Stomach (tissue), 9 donors: ENCODE data around the gene POLL. TPM values are rescaled to one million over a fixed set of nuclear protein-coding genes. Genes with fewer than 3 reads are reported as not detected.

Experiments
- DNase-seq, 2 donors: peaks; one replicate each; pipeline versions ENCODE4 v3.0.0 to v3.0.0-alpha.2; 2013 to 2019
- H3K27ac ChIP-seq, 5 donors: fragments of 200-600 bp in 4 of 5; sonication (generic) in 4 of 5; one replicate each; pipeline ENCODE4 v1.5.1; 2013 to 2019; ENCODE audit warnings: mild to moderate bottlenecking in 1 of 5, moderate library complexity in 1 of 5
- H3K27me3 ChIP-seq, 3 donors: fragments of 200-600 bp; sonication (generic); one replicate each; pipeline ENCODE4 v1.5.1; 2017 to 2019; ENCODE audit warnings: mixed run types in 1 of 3
- H3K36me3 ChIP-seq, 4 donors: fragments of 200-600 bp; sonication (generic); 1 replicate in 3 of 4; 2 replicates in 1 of 4; pipeline ENCODE4 v1.5.1; 2016 to 2019
- H3K4me1 ChIP-seq, 4 donors: fragments of 200-600 bp; sonication (generic); one replicate each; pipeline ENCODE4 v1.5.1; 2016 to 2019
- H3K4me3 ChIP-seq, 4 donors: fragments of 200-600 bp; sonication (generic) in 3 of 4; one replicate each; pipeline ENCODE4 v1.5.1; 2016 to 2019; ENCODE audit warnings: mild to moderate bottlenecking in 1 of 4
- H3K9me3 ChIP-seq, 4 donors: fragments of 200-600 bp; sonication (generic); one replicate each; pipeline ENCODE4 v1.5.1; 2016 to 2019
- CTCF ChIP-seq, 7 experiments: fragments of 450-650 bp in 4 of 7; fragments of 200-600 bp in 3 of 7; sonication (generic) in 3 of 7; IDR thresholded peaks; one replicate each; pipeline ENCODE4 v1.5.1; 2016 to 2019; ENCODE audit warnings: antibody characterized with exemption in 7 of 7, control low read depth in 2 of 7, mild to moderate bottlenecking in 1 of 7
- EP300 ChIP-seq: sonication (generic); formaldehyde crosslinking; IDR thresholded peaks from one replicate; pipeline ENCODE4 v1.6.1; 2017; ENCODE audit warnings: antibody characterized with exemption
- POLR2A ChIP-seq, 4 donors: fragments of 450-650 bp; IDR thresholded peaks; one replicate each; pipeline ENCODE4 v1.6.1; 2016; ENCODE audit warnings: antibody characterized with exemption in 4 of 4, control low read depth in 2 of 4, mild to moderate bottlenecking in 1 of 4, moderate library complexity in 1 of 4
- POLR2AphosphoS5 ChIP-seq, 3 donors: sonication (generic); formaldehyde crosslinking; IDR thresholded peaks; one replicate each; pipeline ENCODE4 v1.6.1; 2016; ENCODE audit warnings: antibody characterized with exemption in 3 of 3
- WGBS, 5 donors: extraction: QIAGEN DNeasy Blood & Tissue Kit in 3 of 5; methylation state at CpG; one replicate each; pipeline versions ENCODE4 v1.1.5 to v1.1.7; 2013 to 2018; 5-methylcytosine and 5-hydroxymethylcytosine counted together
- intact Hi-C: fragments of 100-400 bp; cut with DNase I; formaldehyde crosslinking; loops from one replicate; pipeline ENCODE4 v1.15.1; 2023; ENCODE audit warnings: low total_unique reads
- polyA plus RNA-seq, 3 donors: library from polyadenylated mRNA; stranded (reverse); fragments of 200-250 nt; gene quantifications; one replicate each; pipeline ENCODE4 v1.2.3, GENCODE V29; 2013
- total RNA-seq, 5 donors: library from RNA; depleted of rRNA; stranded (reverse); fragments of >200 nt; gene quantifications; one replicate each; pipeline versions ENCODE4 v1.1.0 to v1.2.3, GENCODE V29; 2014 to 2016
- donor health status: healthy with polysubstance abuse.
- donor health status: Bipolar disorder and iron deficiency.
- donor health status: healthy.

POLL gene
- total and polyA plus RNA-seq, 8 donors: 12.9 to 122 (median 34.2) TPM

GRCh38 chr10:101619983-101620382 lies 31.9 kb upstream of the POLL start:
- intact Hi-C loops: no loop called here
- Histone ChIP-seq H3K36me3 (peaks cover 22 to 97% (median 91%) of the 10 kb centered on the region in 4 donors), H3K27me3 (no peaks in the 10 kb centered on the region), H3K9me3 (no peaks in the 10 kb centered on the region), H3K27ac (no peak overlapping the region), H3K4me3 (no peak overlapping the region), H3K4me1 (no peaks in the 10 kb centered on the region)
- TF ChIP-seq POLR2A (IDR thresholded peaks at IDR 0.05) (no peak), POLR2AphosphoS5 (IDR thresholded peaks at IDR 0.05) (no peak), EP300 (no peak), CTCF (IDR thresholded peaks at IDR 0.05) (no peak)
- no peak for DNase-seq
- 91 to 98% (median 97%) methylated on average over 6 of the region's 6 CpGs for WGBS, 5 donors

DNA sequence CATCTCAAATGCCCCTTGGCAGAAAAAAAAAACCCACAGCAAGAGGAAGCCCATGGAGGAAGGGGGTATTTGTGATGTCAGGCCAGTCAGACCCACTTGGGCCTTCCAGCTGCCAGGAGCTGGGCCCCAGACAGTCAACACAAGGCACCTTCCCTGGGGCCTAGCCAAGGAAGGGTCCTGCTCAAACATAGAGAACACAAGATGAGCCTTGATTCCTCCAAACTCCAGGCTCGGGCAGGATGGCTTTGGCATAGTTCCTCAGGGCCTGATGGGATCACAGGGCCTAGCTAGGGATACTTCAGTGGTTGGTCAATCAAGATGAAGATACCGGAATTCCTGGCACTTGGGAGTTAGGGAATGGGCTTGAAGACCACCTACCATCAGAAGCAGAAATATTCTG lies 30.8 kb upstream of the POLL start:
- TF ChIP-seq POLR2AphosphoS5 (IDR thresholded peaks at IDR 0.05): no peak
- no peak for TF ChIP-seq POLR2A (IDR thresholded peaks at IDR 0.05)
- TF ChIP-seq EP300: no peak
- WGBS, 5 donors: 77 to 100% (median 94%) methylated on average over 2 of the region's 2 CpGs
- no peaks in the 10 kb centered on the region for H3K9me3 ChIP-seq
- intact Hi-C loops: no loop called here
- H3K27ac ChIP-seq: no peak overlapping the region
- no peaks in the 10 kb centered on the region for H3K4me1 ChIP-seq
- peaks cover 18 to 88% (median 80%) of the 10 kb centered on the region in 4 donors for H3K36me3 ChIP-seq
- no peak for DNase-seq
- no peak overlapping the region for H3K4me3 ChIP-seq
- H3K27me3 ChIP-seq: no peaks in the 10 kb centered on the region

GRCh38 chr10:101617824-101618568 lies 29.9 kb upstream of the POLL start:
- peaks cover 13 to 83% (median 77%) of the 10 kb centered on the region in 4 donors for H3K36me3 ChIP-seq
- WGBS, 5 donors: 75 to 86% (median 79%) methylated on average over 4 of the region's 4 CpGs
- H3K27ac ChIP-seq: no peak overlapping the region
- H3K4me1 ChIP-seq: no peaks in the 10 kb centered on the region
- H3K9me3 ChIP-seq: no peaks in the 10 kb centered on the region
- DNase-seq: no peak
- H3K4me3 ChIP-seq: no peak overlapping the region
- H3K27me3 ChIP-seq: no peaks in the 10 kb centered on the region
- intact Hi-C loops: no loop called here
- no peak for TF ChIP-seq POLR2A (IDR thresholded peaks at IDR 0.05)

- H3K27ac ChIP-seq: no peak overlapping the region
- DNase-seq: no peak
These were observed 29.2 kb upstream of the POLL start for GRCh38 chr10:101617102-101617823.

More at GRCh38 chr10:101617102-101617823, 29.2 kb upstream of the POLL start:
- no peaks in the 10 kb centered on the region for H3K27me3 ChIP-seq
- H3K9me3 ChIP-seq: no peaks in the 10 kb centered on the region
- intact Hi-C loops: no loop called here
- no peak overlapping the region for H3K4me3 ChIP-seq
- WGBS, 5 donors: 81 to 91% (median 87%) methylated on average over 8 of the region's 8 CpGs
- H3K36me3 ChIP-seq: peaks cover 13 to 83% (median 79%) of the 10 kb centered on the region in 4 donors
- no peaks in the 10 kb centered on the region for H3K4me1 ChIP-seq
- TF ChIP-seq POLR2AphosphoS5 (IDR thresholded peaks at IDR 0.05) (no peak), EP300 (no peak), CTCF (IDR thresholded peaks at IDR 0.05) (no peak), POLR2A (IDR thresholded peaks at IDR 0.05) (no peak)
